HG03571 (cell line): ENCODE data around the gene PIK3R6.
"Not testable (repeated sequence)": the region's sequence is repeated elsewhere in the genome, so short reads cannot be mapped to it uniquely, and the experiment has no call there.

ENCODE experiments used
- ATAC-seq: cut with Tn5 transposase; IDR thresholded peaks from one replicate; pipeline ENCODE4 v1.9.1; 2021; ENCODE audit not compliant: unreplicated experiment

Gene PIK3R6

DNA sequence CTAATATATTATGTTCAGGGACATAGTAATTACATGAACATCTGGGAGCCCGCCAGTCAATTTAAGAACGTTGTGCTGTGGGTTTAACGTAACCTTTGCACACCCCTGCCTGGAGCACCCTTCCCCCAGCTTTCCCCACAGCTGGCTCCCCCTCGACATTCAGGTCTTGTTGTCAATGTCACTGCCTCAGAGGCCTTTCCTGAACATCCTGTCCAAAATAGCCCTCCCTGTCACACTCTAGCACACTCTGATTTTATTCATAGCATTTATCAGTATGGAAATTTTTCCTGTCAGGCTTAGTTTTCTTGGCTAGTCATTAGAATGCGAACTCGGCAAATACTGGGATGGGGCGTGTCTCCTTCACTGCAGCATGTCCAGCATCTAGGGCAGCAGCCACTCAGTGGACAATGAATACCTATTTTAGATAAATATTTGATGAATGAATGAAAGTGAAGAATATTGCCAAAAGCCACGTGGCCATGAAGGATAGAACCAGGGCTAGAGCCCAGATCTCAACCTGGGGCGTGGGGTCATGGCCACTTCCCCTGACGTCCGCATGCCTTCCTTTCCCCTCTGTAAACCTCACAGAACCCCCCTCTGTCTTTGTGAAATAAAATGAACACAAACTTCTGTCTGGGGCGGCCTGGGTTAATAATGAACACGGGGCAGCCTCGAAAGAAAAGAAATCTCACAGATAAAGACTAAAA lies 10.5 kb downstream of the PIK3R6 start:
- ATAC-seq: no peak

DNA sequence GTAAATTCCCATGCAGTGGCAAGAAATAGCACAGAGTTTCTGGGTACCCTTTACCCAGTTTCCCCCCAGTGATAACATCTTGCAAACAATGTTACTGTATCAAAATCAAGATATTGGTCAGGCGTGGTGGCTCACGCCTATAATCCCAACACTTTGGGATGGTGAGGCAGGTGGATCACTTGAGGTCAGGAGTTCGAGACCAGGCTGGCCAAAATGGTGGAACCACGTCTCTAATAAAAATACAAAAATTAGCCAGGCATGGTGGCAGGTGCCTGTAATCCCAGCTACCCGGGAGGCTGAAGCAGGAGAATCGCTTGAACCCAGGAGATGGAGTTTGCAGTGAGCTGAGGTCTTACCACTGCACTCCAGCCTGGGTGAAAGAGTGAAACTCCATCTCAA lies 11.3 kb downstream of the PIK3R6 start:
- ATAC-seq: not testable (repeated sequence)

DNA sequence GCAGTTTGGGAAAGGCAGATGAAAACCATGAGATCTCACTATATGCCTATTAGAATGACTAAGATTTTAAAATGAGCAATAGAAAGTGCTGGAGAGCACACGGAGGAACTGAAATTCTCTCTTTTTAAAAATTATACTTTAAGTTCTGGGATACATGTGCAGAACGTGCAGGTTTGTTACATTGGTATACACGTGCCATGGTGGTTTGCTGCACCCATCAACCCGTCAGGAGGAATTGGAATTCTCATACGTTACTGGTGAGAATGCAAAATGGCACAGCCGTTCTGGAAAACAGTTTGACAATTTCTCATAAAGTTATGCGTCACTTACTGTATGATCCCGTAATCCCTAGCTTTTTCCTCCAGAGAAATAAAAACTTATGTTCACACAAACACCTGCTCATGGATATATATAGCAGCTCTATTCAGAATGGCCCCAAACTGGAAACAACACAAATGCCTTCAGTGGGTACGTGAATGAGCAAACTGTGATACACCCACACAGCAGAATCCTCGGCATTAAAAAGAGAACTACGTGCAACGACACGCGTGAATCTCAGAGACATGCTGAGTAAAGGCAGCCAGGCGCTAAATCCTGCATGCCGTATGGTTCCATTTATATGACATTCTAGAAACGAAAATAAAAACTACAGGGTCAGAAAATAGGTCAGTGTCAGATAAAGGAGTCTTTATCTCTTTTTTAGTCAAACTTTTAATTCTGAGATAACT lies 11.8 kb downstream of the PIK3R6 start:
- ATAC-seq: no peak

DNA sequence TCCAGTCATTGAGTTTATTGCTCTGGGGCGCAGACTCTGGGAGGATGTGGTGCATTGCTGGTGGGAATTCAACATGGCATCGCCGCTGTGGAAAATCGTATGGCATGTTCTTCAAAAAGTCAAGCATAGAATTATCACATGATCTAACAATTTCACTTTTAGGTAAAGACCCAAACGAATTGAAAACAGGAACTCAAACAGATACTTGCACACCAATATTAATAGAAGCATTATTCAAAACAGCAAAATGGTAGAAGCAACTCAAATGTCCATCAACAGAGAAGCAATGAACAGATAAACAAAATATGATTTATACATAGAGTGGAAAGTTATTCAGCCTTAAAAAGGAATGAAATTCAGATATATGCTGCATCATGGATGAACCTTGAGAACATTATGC lies 15.9 kb downstream of the PIK3R6 start:
- no peak for ATAC-seq

DNA sequence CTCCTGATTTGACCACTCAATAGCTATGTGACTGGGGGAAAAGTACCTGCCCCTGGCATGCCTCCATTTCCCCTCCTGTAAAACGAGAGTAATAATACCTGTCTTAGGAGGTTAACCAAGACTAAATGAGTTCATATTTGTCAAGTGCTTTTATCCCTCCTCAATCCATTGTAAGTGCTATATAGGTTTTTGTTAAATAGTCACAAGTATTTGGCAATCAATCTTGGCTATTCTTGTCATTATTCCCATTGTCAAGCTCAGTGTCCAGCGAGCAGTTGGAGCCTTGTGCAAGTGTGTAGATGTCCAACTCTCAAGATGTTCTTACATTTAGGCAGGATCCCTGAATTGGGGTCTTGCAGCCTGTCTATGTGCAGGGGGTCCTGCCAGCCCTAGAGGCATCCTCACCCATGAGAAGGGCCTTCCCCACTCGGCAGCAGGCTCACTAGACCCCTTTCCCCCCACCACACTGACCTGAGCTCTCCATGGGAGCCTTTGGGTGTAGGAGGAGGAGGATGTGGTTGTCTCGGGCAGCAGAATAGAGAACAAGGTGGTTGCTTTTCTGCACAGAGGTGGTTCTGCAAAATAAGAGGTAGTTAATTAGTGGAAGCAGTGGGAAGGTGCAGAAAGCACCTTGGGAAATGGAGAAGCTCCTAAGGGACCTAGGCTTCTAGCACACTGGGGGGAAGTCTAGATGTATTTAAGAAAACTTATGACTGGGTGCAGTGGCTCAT lies 18.0 kb downstream of the PIK3R6 start:
- no peak for ATAC-seq

DNA sequence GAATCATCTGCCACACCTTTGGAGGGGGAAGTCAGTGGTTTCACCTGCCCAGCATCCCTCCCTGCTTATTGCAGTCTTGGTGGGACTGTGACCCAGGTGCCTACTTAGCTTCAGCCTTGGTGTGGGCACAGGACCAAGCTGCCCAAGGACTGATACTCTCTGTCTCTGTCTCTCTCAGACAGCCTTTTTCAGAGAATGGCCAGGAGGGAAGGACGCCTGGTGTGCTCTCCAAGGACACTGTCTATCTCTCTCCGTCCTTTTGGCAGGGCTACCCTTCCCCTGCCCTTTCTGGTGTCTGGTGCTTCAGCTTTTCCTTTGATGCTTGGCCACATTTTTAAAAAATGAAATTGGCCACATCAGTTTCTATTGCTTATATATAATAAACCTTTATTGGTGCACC lies 19.6 kb downstream of the PIK3R6 start:
- ATAC-seq: no peak

DNA sequence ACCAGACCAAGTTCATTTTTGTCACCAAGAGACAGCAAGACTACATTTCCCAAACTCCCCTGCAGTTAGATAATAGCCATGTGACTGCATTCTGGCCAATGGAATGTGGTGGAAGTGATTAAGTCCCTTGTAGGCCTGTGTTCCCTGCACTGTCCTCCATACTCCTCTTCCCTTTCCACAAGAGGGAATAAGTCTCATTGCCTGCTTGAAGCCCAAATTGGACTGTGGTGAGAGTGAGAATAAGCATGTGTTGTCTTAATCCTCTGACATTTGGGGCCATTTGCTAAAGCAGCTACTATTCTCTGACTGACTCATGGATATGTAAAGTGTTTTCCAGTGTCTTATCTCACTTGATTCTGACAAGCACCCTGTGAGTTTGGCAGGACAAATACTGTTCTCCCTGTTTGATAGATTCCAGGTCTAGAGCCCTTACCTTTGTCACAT lies 20.7 kb downstream of the PIK3R6 start:
- ATAC-seq: no peak

DNA sequence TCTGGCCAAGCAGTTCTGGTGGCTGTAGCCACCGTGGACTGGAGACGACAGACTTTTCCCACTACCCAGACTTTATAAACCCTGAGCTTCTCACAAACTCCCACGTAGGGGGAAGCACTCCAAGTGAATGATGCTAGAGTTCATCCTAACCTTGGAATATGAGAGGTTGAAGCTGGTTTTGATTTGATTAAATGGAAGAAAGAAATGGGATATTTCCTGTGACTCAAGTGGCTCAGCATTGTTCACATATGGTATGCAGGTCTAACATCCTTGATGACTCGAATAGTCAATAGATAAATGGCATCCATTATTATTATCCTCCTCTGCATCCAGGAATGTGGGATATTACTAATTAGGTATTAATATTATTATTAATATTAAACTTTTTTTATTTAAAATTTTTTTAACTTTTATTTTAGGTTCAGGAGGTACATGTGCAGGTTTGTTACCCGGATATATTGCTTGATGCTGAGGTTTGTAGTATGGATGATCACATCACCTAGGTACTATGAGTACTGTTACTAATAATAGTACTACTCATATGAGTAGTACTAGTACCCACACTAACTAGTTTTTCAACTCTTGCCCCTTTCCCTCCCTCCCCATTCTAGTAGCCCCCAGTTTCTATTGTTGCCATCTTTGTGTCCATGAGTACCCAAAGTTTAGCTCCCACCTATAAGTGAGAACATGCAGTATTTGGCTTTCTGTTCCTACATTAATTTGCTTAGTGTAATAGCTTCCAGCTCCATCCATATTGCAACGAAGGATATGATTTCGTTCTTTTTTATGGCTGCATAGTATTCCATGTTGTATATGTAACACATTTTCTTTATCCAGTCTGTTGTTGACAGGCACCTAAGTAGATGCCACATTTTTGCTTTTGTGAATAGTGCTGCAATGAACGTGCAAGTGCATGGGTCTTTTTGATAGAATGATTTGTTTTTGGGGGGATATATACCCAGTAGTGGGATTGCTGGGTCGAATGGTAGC lies 22.9 kb downstream of the PIK3R6 start:
- ATAC-seq: no peak

DNA sequence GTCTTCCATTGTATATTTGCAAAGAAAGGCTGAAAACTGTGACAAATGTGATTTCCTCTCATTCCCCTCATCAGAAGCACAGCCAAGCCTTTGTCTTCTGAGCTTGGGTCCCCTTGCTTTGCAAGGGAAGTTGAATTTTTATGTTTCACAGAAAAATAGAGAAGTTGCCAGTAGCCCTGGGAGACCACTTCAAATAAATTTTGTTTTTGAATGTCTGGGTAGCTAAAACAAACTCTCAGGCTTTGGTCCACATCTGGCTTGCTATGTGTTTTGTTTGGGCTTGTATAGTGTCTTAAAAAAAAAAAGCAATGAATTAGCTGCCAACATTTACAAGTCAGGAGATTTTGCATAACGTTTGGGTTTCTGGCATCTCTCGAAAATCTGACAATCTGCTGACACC lies 24.1 kb downstream of the PIK3R6 start:
- no peak for ATAC-seq

DNA sequence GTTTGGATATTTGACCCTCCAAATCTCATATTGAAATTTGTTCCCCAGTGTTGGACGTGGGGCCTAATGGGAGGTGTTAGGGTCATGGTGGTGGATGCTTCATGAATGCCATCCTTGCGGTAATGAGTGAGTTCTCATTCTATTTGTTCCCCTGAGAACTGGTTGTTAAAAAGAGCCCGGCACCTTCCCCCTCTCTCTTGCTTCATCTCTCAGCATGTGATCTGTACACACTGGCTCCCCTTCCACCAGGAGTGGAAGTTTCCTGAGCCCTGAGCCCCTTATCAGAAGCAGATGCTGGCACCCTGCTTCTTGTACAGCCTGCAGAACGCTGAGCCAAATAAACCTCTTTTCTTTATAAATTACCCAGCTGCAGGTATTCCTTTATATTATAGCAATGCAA lies 25.6 kb downstream of the PIK3R6 start:
- no peak for ATAC-seq

DNA sequence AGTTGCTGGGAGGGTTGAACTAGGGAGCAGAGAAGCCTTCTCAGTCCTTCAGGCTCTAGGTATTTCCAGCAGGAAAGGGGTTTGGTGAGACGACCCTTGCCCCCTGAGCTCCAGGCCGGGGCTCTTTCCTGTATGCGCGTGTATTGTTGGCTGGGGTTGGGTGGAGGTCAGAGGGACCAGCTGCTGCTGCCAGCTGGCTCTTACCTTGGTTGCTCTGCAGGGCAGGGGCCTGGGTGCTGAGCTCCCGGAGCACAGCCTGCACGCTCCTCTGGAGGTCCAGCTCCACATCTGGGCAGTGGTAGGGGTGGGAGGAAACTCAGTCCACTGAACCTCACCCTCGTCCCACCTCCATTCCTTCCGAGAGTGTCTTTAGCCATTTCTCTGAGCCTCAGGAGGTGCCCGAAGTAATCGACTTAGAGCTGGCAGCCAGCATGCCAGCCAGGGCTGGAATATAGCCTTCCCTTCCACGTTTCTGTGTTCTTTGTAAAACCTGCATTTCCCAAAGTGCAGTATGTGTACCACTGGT lies 28.0 kb downstream of the PIK3R6 start:
- no peak for ATAC-seq

DNA sequence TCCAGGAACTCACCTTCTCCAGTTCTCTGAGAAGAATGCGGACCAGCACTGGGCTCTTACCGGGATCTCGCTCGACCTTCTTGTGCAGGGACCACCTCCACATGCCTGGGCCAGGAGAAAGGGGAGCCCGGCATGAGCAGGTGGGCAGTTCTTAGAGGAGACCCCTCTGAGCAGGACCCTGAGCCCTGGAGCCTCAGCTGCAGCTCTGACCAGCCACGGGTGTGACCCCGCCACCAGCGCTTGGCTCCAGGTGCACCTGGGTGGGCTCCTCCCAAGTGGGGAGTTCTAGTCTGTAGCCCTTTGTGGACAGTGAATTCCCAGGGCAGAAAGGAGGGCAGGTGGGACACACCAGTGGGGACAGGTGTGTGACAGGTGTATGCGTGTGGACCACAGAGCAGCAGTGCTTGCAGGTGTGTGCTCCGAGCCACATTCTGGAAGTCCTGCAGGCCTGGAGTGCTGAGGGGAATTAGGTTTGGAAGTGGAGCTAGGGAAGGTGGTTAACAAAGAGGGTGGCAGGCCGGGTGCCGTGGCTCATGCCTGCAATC lies 28.9 kb downstream of the PIK3R6 start:
- no peak for ATAC-seq

DNA sequence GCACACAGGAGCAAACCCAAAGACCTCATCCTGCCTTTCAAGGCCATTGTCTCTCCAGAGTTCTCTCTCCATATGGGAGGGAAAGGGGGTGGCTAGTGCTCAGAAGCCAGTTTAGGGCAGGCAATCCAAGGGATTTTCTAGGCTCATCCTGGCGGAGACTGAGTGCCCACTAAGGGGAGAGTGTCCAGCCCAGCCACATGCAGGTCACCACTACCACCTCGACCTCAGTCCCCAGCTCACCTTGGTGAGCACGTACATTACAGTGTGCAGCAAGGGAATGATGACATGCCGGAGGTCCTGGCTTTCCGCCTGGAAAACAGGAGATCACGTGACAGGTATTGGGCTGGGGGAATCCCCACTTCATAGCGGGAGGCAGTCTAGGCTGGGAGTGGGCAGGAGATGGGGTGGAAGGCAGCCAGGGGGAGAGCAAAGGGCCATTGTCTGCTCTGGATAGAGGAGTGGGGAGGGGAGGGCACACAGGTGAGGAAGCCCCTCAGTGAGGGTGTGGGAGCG lies 29.9 kb downstream of the PIK3R6 start:
- ATAC-seq: no peak

DNA sequence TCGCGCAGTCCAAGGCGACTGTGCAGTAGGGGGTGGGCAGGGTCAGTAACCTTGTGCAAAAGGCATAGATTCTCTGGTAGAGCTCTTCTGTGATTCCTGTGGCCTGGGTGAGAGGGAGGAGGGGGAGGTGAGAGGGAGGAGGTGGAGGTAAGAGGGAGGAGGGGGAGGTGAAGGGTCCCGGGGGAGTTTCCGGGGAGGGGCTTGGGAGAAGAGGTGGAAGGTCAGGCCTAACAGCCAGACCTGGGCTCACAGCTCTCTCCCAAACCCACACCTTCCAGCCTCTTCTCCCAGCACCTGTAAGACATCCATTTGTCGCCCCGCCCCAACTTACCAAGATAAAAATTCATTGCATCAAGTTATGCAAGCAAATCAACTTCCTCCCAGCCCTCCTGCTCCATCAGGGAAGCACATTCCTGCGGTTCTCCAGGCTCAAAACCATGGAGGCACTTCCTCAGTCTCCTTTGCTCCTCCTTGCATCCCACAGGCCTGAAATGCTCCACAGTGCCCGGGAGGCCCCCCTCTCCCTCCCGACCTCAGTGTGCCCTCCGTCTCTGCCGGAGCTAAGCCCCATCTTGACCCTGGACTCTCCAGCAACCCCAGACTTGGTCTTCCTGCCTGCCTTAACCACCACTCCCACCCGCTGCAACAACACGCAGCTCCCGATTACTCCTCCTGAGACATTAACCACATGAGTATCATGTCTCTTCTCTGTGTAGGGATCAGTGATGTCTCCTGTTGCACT lies 30.5 kb downstream of the PIK3R6 start:
- no peak for ATAC-seq

DNA sequence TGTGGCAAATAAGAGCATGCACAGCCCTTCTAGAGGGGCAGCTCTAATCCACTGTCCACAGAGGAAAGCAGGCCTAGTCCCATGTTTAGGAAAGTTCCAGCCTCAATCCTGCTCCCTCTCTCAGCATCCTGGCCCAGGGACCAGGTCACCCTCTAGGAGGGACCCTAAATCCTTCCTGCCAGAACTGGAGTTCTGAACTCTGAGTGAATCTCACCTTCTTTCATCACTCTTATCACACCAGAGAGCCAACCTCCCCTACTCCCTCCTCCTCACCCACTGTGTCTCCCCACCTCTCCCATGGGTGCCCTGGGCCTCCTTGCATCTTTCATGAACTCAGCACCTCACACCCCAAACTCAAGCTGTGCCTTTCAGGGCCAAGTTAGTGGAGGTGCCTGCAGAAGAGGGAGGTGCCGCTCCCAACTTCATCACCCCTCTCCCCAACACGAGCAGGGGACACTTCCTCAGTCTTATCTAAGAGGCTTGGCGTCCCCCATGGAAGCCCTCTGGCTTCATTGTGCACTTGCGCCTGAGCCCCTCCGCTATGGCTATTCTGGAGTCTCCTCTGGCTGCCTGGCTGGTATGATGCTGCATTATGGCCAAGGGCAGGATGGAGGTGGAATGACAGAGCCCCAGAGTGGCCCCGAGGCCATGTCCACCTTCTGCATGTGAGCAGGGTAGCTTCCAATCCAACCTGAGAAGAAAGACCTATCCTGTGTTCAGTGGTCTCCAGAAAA lies 31.7 kb downstream of the PIK3R6 start:
- ATAC-seq: no peak

DNA sequence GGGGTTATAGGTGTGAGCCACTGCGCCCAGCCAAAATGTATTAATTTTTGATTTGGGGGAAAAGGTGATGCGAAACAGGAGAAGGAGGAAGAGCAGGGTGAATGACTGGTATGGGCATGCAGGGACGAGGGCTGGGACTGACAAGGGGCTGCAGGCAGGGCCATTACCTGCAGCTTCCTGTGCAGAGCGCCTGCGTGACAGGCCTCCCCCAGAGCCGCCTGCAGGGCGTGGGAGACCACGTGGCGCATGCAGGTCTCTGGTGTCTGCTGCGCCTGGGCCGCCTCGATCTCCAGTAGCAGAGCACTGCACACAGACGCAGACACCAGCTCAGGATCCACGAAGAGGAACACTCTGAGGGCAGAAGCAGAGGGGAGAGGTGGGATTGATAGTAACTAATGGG lies 32.4 kb downstream of the PIK3R6 start:
- ATAC-seq: no peak

DNA sequence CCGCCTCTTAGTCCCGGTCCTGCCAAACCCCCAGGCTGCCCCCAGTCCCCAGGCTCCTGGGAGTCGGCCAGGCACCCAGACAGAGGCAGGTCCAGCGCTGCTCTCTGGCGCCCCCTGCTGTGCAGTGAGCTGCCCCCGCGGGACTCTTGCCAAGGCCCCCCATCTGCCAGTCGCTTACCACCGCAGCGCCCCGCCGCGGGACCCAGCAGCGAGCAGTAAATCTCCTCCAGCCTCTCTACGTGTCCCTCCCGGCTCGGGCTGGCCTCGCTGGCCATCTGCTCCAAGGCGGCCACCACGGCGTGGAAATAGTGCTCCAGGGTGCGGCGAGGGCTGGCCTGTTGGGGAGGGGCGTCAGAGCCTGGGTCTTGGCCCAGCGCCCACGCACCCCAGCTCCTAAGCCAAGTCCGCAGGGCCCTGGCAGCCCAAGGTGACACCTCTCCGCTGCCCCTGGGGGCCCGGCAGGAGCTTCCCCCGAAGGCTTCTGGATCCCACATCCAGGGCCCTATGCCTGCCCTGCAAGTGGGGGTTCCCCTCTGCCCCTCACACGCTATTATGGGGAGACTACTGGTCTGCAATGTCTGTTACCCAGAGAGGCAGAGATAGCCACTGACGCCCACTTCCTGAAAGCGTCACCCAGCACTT lies 34.6 kb downstream of the PIK3R6 start:
- no peak for ATAC-seq

DNA sequence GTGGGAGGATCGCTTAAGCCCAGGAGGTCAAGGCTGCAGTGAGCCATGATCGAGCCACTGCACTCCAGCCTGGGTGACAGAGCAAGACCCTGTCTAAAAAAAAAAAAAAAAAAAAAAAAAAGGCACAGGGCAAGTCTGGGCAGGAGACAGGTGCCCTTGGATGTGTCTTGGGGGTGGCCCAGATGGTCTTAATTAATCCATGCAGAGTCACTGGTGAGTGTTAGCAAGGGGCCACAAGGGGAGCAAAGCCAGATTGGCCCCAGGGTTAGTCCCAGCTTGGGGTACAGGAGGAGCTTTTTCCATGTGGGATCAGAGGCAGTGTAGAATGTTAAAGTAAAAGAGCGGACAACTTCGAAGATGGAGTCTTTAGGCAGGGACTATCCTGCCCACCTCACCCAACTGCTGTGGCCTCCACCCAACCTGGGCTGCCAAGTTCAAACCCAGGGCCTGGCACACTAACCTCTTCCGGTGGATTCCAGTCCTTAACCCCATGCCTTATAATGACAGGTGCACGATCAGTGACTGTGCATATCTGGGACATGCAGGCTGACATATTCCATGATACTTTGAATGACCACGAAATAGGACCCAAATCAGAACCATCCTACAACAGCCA lies 36.1 kb downstream of the PIK3R6 start:
- ATAC-seq: no peak
